ENCODE results near the gene METTL25. TPM values are rescaled to one million over a fixed set of nuclear protein-coding genes. Genes with fewer than 3 reads are reported as not detected.
"Not testable (repeated sequence)": the region's sequence is repeated elsewhere in the genome, so short reads cannot be mapped to it uniquely, and the experiment has no call there.

The METTL25 gene, protein sequence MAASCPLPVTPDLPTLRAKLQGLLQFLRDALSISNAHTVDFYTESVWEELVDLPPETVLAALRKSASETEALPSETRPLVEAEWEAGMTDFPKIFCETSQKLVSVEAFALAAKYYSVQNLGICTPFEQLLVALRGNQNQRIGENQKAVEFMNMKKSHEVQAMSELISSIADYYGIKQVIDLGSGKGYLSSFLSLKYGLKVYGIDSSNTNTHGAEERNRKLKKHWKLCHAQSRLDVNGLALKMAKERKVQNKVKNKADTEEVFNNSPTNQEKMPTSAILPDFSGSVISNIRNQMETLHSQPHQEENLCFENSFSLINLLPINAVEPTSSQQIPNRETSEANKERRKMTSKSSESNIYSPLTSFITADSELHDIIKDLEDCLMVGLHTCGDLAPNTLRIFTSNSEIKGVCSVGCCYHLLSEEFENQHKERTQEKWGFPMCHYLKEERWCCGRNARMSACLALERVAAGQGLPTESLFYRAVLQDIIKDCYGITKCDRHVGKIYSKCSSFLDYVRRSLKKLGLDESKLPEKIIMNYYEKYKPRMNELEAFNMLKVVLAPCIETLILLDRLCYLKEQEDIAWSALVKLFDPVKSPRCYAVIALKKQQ
- 21.9 TPM for total RNA-seq (ENCODE audit: insufficient read depth, low replicate concordance)

DNA sequence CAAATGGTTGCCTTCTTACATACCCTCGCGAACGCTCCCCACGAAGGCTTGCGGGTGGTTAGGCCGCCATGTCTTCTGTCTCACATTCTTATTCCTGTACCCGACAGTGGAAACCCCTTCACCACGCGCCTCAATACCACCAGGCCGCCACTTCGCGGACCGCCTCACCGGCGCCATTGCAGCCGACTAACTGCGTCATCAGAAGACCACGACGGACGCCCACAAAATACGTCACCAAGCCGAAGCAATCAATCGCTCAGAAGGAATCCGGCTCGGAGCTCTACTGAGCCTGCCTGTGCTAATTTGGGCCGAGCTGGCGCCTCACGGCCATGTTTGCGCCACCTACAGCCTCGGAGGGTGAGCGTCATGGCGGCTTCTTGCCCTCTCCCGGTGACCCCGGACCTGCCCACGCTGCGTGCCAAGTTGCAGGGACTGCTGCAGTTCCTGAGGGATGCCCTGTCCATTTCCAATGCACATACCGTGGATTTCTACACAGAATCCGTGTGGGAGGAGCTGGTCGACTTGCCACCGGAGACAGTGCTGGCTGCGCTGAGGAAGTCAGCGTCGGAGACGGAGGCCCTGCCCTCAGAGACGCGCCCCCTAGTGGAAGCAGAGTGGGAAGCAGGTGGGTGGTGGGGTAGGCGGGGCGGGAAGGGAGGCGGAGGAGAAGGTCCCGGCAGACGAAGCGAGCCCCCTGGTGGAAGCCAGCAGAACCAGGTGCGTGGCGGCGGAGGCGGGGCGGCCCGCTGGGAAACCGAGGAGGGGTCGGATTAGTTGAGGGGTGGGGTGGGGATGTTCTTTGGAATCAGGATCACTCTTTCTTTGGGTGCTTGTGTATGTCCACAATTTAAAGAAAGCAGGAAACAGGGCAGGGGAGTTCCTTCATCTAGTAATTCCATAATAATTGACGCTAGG lies at the start of gene METTL25, which contains the start of gene CCDC59:
TSS of gene METTL25 (plus strand) at position 330 of the 915 bp plus-strand sequence. CDS start at position 367, 37 bp downstream.
TSS of gene CCDC59 (minus strand) at position 188 of the 915 bp plus-strand sequence. CDS start at position 177, 11 bp downstream.
- DNase-seq (ENCODE audit: low spot score) = peak; percentile 99

DNA sequence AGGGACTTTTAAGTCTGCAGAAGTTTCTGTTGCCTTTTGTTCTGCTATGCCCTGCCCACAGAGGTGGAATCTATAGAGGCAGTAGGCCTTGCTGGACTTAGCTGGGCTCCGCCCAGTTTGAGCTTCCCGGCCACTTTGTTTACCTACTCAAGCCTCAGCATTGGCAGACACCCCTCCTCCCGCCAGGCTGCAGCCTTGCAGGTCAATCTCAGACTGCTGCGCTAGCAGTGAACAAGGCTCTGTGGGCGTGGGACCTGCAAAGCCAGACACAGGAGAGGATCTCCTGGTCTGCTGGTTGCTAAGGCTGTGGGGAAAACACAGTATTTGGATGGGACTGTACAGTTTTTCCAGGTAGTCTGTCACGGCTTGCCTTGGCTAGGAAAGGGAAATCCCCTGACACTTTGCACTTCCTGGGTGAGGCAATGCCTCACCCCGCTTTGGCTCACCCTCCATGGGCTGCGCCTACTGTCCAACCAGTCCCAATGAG lies 43.9 kb upstream of the METTL25 start:
- no peak for DNase-seq (ENCODE audit: low spot score)

DNA sequence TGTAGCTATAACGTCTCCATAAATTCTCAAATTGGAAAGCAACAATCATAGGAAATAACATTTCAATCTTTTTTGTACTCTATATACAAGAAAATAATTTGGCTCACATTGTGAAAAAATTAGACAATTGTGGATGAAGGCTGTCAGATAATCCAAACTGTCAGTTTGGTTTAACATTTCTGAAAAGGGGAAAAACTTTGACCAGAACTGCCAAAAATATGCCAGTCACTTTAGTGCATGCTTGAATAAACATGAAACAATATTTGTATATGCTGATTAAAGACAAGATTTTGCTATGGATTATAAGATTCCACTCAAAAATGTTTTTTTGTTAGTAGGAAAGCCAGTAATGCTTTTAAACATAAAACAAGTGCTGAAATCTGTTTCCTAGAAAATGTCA lies 39.1 kb upstream of the METTL25 start:
- DNase-seq (ENCODE audit: low spot score) = no peak

DNA sequence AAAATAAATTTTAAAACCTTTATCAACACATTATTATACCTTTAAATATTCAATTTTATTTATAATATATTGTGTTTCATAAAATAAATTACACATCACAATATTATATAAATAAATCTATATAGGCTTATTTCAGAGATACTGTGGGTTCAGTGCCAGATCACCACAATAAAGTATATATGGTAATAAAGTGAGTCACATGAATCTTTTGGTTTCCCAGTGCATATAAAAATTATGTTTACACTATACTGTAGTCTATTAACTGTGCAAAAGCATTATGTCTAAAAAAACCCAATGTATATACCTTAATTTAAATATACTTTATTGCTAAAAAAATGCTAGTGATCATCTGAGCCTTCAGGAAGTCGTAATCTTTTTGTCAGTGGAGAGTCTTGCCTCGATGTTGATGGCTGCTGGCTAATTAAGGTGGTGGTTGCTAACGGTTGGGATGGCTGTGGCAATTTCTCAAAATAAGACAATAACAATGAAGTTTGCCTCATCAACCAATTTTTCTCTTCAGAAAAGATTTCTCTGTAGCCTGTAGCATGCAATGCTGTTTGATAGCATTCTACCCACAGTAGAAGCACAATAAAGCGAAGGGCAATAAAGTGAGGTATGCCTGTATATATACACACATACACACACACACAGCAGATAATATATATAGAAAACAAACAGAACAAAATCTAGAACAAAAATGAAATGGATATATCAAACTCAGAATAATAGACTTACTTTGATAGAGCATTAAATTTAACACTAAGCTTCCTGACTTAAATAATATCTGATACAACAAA lies 32.6 kb upstream of the METTL25 start:
- no peak for DNase-seq (ENCODE audit: low spot score)

DNA sequence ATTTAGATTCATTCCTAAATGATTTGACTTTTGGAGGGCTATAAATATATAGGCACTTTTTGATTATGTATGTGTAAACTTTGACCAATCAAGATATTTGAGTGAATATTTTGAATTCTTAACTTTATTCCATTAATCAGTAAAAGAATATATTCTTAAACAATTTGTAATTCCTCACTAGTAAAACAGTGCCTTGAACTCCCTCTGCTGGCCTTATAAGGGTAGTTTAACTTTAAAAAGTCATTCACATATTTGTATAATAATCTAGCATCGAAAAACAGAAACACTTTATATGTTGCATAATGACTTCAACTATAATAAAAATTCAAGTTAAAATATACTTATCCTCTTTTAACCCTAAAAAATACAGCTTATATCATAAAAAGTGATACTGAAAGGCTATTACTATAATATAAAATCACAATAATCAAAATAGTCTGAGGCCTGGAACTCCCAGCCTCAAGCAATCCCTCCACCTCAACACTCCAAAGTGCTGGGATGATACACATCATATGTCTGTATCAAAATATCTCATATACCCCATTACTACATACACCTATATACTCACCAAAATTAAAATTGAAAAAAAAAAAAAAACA lies 31.3 kb upstream of the METTL25 start:
- DNase-seq (ENCODE audit: low spot score) = peak; percentile 12

DNA sequence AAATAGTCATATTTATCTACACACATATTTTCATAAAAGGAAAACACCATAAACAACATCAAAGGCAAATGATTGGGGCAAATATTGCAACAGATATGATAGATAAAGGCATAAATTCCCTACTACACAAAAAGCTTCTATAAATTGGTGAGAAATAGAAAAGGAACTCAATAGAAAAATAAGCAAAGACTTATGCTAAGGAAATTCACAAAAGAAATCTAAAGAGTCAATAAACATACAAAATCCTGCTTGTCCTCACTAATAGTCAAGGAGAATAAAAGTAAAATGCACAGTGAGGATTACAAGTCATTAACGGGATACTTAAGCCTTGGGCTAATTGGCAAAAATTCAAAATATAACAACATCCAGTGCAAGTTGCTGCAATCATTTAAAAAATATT lies 30.5 kb upstream of the METTL25 start:
- no peak for DNase-seq (ENCODE audit: low spot score)

DNA sequence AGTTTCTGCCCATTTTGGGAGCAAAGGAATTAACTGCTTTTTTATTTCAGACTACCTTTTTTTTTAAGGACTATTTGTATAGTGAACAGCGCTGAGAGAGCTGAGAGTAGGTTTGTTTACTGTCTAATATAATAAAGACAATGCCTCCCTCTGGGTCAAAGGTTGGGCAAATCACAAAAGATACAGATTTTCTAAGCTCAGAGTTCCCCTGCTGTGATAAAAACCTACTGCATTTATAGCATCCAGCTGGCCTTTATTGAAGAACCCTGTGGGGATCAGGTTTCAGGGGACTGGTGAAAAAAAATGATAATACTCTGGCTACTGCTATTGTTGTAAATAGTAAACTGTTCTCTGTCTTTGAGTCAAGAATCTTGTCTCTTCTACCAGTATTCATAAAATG lies 28.8 kb upstream of the METTL25 start:
- DNase-seq (ENCODE audit: low spot score) = no peak

DNA sequence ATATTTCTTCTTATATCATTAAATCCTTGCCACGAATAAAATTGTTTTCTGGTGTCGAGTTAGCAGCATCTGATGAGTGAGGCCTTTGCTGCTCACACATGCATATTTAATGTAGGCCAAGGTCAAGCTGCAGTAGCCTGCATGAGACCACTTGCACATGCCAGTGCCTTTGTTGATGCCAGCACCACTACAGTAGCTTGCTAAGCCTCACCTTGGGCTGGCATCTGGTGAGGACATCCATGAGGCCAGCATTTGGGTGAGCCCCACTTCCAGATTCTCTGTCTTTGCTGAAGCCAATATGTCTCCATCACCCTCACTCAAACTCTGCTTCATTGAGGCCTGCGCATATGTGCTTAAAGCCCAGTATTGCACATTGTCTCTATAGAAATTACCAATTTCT lies 8.2 kb upstream of the METTL25 start:
- DNase-seq (ENCODE audit: low spot score) = no peak

DNA sequence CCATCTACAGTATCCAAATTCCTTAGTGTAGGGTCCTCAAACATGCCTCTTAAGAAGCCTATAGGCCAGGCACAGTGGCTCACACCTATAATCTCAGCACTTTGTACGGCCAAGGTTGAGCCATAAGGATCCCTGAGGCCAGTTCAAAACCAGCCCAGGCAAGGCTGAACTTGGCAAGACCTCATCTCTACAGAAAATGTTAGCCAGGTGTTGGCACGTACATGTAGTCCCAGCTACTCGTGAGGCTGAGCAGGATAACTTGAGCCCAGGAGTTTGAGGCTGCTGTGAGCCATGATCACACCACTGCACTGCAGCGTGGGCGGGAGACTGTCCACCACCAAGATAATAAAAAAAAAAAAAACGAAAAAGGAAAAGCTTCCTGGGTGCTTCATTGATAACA lies 6.9 kb upstream of the METTL25 start:
- no peak for DNase-seq (ENCODE audit: low spot score)

DNA sequence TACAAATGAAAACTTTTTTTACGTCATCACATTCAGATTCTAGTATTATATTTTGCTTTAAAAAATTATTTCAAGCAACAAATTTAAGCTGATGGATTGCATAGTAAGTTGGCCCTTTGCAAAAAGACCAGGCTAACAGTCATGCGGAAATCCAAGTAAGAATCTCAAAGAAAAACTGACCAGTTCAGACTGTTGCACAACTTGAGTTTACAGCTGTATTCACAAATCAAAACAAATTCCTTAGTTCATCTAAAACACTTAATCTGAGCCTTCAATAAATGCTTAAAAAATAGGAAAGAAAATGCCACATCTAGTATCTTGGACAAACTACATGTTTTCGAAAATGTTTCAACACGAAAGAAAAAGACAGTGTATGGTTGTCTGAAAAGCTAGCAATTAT lies 989 bp upstream of the METTL25 start:
- DNase-seq (ENCODE audit: low spot score) = no peak

DNA sequence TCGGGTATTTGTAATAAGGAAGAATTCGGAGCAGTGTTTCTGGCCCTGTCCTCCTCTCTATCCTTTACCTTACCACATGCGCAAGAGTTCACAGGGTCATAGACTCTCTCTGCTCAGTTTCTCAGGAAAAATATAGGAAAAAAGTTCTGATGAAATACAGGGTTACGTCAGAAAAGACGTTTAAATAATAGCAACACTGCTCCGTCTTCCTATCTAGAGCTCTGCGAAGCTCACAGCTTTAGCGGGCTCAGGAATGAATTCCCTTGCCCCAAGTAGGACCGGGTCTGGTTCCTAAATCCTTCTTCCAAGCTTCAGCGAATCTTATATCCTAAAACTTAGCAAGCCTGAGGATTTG lies 507 bp upstream of the METTL25 start:
- DNase-seq (ENCODE audit: low spot score) = no peak

DNA sequence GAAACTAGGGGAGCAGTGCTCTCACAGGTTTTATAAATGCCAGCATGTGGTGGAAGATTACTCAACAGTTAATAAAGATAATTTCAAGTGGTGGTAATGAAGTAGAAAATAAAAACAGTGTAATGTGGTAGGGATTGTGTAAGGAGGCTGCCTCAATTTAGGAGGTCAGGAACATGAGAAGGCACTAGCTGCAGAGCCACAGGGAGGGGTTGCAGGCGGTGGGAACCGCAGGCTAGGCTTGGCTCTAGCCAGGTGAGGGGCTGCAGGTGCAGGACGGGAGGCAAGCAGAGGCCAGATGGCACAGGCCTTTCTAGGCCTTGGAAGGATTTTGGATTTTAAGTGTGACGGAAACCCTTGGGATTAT lies 768 bp downstream of the METTL25 start:
- no peak for DNase-seq (ENCODE audit: low spot score)

DNA sequence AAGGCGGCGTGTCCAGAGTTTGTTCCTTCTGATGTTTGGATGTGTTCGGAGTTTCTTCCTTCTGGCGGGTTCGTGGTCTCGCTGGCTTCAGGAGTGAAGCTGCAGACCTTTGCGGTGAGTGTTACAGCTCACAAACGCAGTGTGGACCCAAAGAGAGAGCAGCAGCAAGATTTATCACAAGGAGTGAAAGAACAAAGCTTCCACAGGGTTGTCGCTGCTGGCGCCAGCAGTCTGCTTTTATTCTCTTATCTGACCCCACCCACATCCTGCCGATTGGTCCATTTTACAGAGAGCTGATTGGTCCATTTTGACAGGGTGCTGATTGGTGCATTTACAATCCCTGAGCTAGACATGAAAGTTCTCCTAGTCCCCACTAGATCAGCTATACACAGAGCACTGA lies 2.5 kb downstream of the METTL25 start:
- DNase-seq (ENCODE audit: low spot score) = not testable (repeated sequence)

DNA sequence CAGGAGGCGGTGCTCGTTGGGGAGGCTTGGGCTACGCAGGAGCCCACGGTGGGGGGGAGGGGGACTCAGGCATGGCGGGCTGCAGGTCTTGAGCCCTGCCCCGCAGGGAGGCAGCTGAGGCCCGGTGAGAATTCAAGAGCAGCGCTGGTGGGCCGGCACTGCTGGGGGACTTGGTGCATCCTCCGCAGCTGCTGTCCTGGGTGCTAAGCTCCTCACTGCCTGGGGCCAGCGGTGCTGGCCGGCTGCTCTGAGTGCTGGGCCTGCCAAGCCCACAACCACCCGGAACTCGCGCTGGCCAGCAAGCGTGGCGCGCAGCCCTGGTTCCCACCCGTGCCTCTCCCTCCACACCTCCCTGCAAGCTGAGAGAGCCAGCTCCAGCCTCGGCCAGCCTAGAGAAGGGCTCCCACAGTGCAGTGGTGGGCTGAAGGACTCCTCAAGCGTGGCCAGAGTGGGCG lies 3.2 kb downstream of the METTL25 start:
- DNase-seq (ENCODE audit: low spot score) = no peak

DNA sequence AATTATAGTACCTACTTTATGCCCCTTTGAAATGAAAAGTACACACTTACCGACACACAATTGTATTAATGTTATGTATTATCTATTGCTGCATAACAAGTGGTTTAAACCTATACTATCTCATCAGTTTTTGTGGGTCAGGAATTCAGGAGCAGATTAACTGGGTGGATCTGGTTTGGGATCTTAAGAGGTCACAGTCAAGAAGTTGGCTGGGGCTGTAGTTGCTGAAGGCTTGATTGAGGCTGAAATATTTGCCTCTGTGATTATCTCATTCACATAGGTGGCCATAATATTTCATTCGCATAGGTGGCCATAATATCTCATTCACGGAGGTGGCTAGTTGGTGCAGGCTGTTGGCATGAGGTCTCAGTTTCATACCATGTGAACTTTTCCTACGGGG lies 5.7 kb downstream of the METTL25 start:
- DNase-seq (ENCODE audit: low spot score) = no peak

DNA sequence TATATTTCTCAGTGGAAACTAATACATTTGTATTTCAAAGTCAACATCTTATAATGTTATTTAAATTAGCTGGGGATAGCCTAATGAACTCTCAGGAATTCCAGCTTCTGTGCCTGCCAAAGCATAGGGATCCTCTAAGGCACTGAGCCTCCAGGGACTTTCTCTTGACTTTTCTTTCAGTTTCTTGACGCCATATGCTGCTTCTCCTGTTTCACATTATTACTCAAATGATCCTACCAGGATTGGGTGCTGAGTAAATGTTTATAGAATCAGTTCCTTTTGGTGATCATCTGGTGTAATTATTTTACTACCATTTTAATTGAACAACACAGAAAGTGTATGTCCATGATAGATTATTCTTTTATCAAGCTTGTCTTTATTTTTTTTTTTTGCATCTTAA lies 7.9 kb downstream of the METTL25 start:
- no peak for DNase-seq (ENCODE audit: low spot score)

DNA sequence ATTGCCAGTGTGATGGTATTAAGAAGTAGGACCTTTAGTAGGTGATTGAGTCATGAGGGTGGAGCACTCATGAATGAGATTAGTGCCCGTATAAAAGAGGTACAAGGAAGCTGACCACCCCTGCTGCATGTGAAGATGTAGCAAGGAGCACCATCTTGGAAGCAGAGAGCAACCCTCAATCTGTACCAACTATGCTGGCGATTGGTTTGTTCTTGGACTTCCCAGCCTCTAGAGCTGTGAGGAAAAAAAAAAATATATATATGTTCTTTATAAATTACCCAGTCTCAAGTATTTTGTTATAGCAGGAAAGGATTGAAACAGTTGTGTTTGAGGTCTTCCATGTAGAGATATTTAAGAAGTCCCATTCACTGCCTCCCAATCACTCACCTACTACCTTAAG lies 16.9 kb downstream of the METTL25 start:
- no peak for DNase-seq (ENCODE audit: low spot score)

DNA sequence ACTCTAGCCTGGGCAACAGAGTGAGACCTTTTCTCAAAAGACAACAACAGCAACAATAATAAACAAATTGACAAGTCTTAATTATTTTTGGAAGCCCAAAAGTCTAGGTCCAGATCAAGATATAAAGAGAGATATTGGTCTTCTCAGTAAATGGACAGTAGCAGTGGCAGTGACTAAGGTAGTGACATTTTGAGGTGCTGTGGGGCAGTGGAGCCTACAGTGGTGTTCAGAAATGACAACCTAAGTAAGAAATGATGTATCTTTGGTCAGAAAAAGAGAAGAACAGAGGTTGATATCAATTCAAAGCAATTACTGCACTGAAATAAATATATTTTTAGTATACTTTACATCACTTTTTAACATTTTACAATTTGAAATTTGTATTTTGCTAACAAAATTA lies 20.7 kb downstream of the METTL25 start:
- no peak for DNase-seq (ENCODE audit: low spot score)

DNA sequence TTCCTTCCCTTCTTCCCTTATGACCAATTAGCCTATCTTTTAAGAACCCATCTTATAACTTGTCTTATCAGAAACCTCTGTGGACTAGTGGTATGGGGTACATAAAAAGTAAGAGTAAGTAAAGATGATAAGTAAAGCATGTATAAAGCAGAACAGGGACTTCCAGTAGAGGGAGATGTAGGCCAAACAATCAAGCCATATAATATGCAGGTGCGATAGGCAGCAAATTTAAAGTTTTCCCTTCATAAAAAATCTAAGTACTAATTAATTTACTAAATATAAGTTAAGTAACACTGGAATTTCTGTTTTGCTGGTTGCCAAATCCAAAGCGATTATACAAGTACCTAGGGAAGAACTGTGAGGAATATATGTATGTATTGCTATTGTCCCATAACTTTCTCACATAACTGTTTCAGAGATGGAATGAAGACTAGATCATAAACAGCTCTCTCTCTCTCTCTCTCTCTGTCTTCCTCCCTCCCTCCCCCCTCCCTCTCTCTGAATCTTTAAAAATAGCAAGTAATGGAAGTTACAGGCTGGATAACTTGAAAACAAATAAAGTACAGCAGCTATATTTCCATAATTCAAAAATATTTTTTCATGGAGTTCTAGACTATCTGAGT lies 25.7 kb downstream of the METTL25 start:
- DNase-seq (ENCODE audit: low spot score) = peak; percentile 31

DNA sequence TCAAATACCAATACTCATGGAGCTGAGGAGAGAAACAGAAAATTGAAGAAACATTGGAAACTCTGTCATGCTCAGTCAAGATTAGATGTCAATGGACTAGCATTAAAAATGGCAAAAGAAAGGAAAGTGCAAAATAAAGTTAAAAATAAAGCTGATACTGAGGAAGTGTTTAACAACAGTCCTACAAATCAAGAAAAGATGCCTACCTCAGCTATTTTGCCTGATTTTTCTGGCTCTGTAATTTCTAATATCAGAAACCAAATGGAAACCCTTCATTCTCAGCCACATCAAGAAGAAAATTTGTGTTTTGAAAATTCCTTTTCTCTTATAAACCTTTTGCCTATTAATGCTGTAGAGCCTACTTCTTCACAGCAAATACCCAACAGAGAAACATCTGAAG lies 40.5 kb downstream of the METTL25 start:
- no peak for DNase-seq (ENCODE audit: low spot score)

Measured in umbilical cord (tissue), 2 donors.